ENCODE measurements around the gene SMIM5.

Gene SMIM5

GRCh38 chr17:75639771-75640555 lies 6.7 kb downstream of the SMIM5 start:
- DNase-seq (ENCODE audit: low read depth in 2 of 2) = no peak

GRCh38 chr17:75640556-75641119 lies 7.4 kb downstream of the SMIM5 start:
- no peak for DNase-seq (ENCODE audit: low read depth in 2 of 2)

GRCh38 chr17:75641343-75641742 lies 8.1 kb downstream of the SMIM5 start:
- no peak for DNase-seq (ENCODE audit: low read depth in 2 of 2)

- DNase-seq (ENCODE audit: low read depth in 2 of 2) = no peak
Observed at GRCh38 chr17:75642182-75642783, 9.0 kb downstream of the SMIM5 start.

GRCh38 chr17:75642784-75643642 lies 9.8 kb downstream of the SMIM5 start:
- DNase-seq (ENCODE audit: low read depth in 2 of 2) = no peak

GRCh38 chr17:75643643-75644017 lies 10.4 kb downstream of the SMIM5 start:
- no peak for DNase-seq (ENCODE audit: low read depth in 2 of 2)

- DNase-seq (ENCODE audit: low read depth in 2 of 2) = no peak
Observed at GRCh38 chr17:75645501-75645888, 12.3 kb downstream of the SMIM5 start.

GRCh38 chr17:75645889-75646637 lies 12.8 kb downstream of the SMIM5 start:
- no peak for DNase-seq (ENCODE audit: low read depth in 2 of 2)

- no peak for DNase-seq (ENCODE audit: low read depth in 2 of 2)
Observed at GRCh38 chr17:75646638-75646992, 13.4 kb downstream of the SMIM5 start.

GRCh38 chr17:75647061-75647460 lies 13.8 kb downstream of the SMIM5 start:
- no peak for DNase-seq (ENCODE audit: low read depth in 2 of 2)

GRCh38 chr17:75647921-75648320 lies 14.7 kb downstream of the SMIM5 start:
- DNase-seq (ENCODE audit: low read depth in 2 of 2) = no peak

GRCh38 chr17:75649687-75650086 lies 16.5 kb downstream of the SMIM5 start:
- no peak for DNase-seq (ENCODE audit: low read depth in 2 of 2)

- no peak for DNase-seq (ENCODE audit: low read depth in 2 of 2)
Observed at GRCh38 chr17:75650874-75651273, 17.6 kb downstream of the SMIM5 start.

GRCh38 chr17:75652341-75652740 lies 19.1 kb downstream of the SMIM5 start:
- DNase-seq (ENCODE audit: low read depth in 2 of 2) = no peak

- DNase-seq (ENCODE audit: low read depth in 2 of 2) = no peak
Observed at GRCh38 chr17:75652934-75653549, 19.8 kb downstream of the SMIM5 start.

- DNase-seq (ENCODE audit: low read depth in 2 of 2) = no peak
Observed at GRCh38 chr17:75654176-75654575, 20.9 kb downstream of the SMIM5 start.

- DNase-seq (ENCODE audit: low read depth in 2 of 2) = no peak
Observed at GRCh38 chr17:75658237-75658636, 25.0 kb downstream of the SMIM5 start.

- DNase-seq (ENCODE audit: low read depth in 2 of 2) = no peak
Observed at GRCh38 chr17:75661531-75661930, 28.3 kb downstream of the SMIM5 start.

GRCh38 chr17:75662511-75662910 lies 29.3 kb downstream of the SMIM5 start:
- DNase-seq (ENCODE audit: low read depth in 2 of 2) = no peak

GRCh38 chr17:75664099-75664549 lies 30.9 kb downstream of the SMIM5 start:
- no peak for DNase-seq (ENCODE audit: low read depth in 2 of 2)

- DNase-seq (ENCODE audit: low read depth in 2 of 2) = no peak
Observed at GRCh38 chr17:75665981-75666380, 32.7 kb downstream of the SMIM5 start.
